Stimulated activated memory B cell treated with anti-CD40 and anti-IgM and Interleukin-4, amounts not matched to agents 10 μg/mL and 1 μg/mL and 100 μg/mL, for 72 hours (primary cell): Measurements from ENCODE around the gene ADAM12.

Experiments
- ATAC-seq: fragments of 150-1000 bp; cut with Tn5 transposase; 2 replicates; pipeline ENCODE4 v1.10.0; 2021
- H3K27ac Mint-ChIP-seq: one replicate; pipeline ENCODE4 v1.8.0; 2022; ENCODE audit warnings: mild to moderate bottlenecking, mixed read lengths
- H3K27me3 Mint-ChIP-seq: one replicate; pipeline ENCODE4 v1.8.0; 2022; ENCODE audit warnings: mixed read lengths
- H3K36me3 Mint-ChIP-seq: one replicate; pipeline ENCODE4 v1.8.0; 2022; ENCODE audit warnings: mixed read lengths
- H3K4me1 Mint-ChIP-seq: one replicate; pipeline ENCODE4 v1.8.0; 2022; ENCODE audit warnings: mixed read lengths
- H3K4me3 Mint-ChIP-seq: one replicate; pipeline ENCODE4 v1.8.0; 2022; ENCODE audit warnings: mild to moderate bottlenecking, moderate library complexity, mixed read lengths
- H3K9me3 Mint-ChIP-seq: one replicate; pipeline ENCODE4 v1.8.0; 2022; ENCODE audit warnings: mixed read lengths

ADAM12 gene

DNA sequence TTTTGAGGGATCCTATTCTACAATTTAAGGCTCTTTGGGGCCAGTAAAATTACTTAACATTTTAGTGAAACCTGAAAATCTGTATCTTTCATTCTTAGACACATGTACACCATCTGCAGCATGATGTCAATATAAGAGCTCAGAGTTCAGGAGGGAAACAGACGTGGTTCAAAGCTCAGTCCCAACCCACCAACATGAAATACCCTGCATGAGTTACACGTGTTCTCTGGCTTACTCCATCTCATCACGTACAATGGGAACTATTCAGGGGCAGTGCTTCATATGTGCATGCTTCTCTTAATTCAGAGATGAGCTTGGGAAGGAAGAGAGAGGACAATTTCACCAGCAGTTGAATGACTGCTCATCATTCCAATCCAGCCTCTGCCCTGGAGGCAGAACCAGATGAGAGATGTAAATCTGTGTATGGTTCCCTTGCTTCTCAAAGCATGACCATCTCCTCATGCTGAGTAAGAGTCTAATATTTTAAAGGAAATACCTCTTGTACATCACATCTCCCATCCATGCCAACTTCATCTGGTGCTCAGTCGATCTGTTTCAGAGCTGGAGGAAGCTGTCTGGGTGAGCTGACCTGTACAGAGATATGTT, 29.0 kb upstream of the ADAM12 start:
- H3K4me1 Mint-ChIP-seq: no peaks in the 10 kb centered on the region
- ATAC-seq: no peak
- peaks cover 14% of the 10 kb centered on the region for H3K9me3 Mint-ChIP-seq
- no peaks in the 10 kb centered on the region for H3K27me3 Mint-ChIP-seq
- H3K4me3 Mint-ChIP-seq: no peak overlapping the region
- H3K27ac Mint-ChIP-seq: no peak overlapping the region
- H3K36me3 Mint-ChIP-seq: no peaks in the 10 kb centered on the region

DNA sequence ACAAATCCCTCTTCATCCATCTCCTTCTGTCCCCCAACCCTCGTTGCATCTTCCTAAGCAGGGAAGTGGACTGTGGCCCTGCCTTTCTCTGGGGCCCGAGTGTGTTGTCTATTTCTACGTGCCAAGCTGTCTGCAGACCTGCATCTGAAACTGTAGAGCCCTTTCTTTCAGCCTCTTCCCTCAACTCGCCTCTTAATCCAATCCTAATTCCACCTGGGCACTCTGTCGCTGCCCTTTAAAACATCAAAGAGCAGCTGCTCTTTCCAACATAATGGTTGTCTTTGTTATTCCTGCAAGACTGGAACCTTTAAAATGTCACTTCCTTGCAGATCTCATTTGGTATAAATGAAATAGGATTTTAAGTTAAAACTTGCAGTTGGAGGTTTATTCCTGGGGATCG, 21.5 kb upstream of the ADAM12 start:
- no peaks in the 10 kb centered on the region for H3K4me1 Mint-ChIP-seq
- H3K36me3 Mint-ChIP-seq: no peaks in the 10 kb centered on the region
- no peaks in the 10 kb centered on the region for H3K27me3 Mint-ChIP-seq
- H3K9me3 Mint-ChIP-seq: peaks cover 4% of the 10 kb centered on the region
- no peak overlapping the region for H3K4me3 Mint-ChIP-seq
- no peak for ATAC-seq
- no peak overlapping the region for H3K27ac Mint-ChIP-seq

DNA sequence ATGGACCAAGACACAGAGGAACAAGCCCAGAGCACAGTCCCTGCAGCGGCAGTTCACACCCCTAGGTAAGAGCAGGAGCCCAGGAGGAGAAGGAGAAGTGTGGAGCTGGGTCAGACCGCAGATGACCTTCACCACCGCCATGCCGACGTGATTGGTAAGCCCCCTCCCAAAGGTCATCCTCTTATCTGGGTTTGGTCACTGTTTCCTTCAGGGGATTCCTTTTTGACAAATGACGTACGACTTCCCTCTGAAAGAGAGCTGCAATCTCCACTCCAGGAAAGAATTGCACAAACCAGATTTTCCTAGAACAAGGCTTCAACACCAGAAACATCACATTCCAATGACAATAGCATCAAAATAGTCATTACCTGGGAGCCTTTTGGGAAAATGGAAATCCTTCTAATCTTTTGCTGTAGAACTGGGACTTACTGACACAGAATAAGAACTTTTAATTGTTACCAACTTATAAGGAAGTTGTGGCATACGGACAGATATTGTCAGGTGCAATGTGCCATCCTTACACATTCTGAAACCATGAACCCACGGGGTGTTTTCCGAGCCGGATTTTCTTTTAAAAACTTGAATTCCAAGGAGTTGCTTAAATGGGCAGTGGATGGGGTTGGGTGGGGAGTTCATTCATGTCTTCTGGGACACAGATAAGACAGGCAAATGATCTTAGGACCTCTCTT, 20.8 kb upstream of the ADAM12 start:
- peak; percentile 74 for ATAC-seq
- Mint-ChIP-seq H3K27me3 (no peaks in the 10 kb centered on the region), H3K9me3 (peaks cover 4% of the 10 kb centered on the region), H3K4me1 (no peaks in the 10 kb centered on the region), H3K27ac (no peak overlapping the region), H3K36me3 (no peaks in the 10 kb centered on the region), H3K4me3 (no peak overlapping the region)

DNA sequence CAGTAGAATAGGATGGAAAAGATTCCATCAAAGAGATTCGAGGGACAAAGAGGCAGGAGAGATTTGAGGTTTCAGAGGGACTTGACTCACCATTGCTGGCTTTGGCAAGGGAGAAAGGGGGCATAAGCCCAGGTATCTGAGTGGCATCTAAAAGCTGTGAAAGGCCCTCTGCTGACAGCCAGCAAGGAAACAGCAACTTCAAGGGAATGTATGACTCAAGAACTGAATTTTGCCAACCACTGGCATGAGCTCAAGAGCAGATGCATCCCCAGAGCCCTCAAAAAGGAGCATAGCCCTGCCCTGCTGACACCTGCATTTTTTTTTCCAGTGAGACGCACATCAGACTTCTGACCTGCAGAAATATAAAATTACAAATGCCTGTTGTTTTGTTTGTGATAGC, 19.6 kb upstream of the ADAM12 start:
- H3K27ac Mint-ChIP-seq: no peak overlapping the region
- no peaks in the 10 kb centered on the region for H3K36me3 Mint-ChIP-seq
- peaks cover 4% of the 10 kb centered on the region for H3K9me3 Mint-ChIP-seq
- no peaks in the 10 kb centered on the region for H3K4me1 Mint-ChIP-seq
- no peak for ATAC-seq
- no peak overlapping the region for H3K4me3 Mint-ChIP-seq
- no peaks in the 10 kb centered on the region for H3K27me3 Mint-ChIP-seq

DNA sequence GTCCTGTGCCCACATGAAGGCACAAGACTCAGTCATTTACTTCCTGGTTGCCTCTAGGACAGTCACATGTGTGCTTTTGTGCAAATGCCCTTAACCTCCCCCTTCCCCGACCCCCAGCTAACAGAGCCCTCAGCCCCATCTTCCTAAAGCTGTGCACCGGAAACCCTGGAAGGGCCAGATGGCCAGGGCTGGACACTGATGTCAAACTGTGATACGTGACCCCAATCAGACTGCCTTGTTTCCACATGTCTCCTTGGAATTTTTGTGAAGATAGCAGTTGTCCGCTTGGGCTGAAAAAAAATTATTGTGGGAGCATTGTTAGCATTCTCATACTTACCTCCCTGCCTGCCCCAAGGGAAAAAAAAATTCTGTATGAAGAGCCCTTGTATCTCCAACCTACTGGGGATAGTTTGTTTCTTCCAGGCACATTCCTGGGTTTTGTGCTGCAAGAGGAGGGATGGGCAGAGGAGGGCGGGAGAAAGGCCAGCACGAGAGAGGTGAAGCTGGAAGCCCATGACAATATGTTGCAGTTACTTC, 17.0 kb upstream of the ADAM12 start:
- H3K4me1 Mint-ChIP-seq: no peaks in the 10 kb centered on the region
- no peaks in the 10 kb centered on the region for H3K36me3 Mint-ChIP-seq
- no peak for ATAC-seq
- H3K27me3 Mint-ChIP-seq: no peaks in the 10 kb centered on the region
- H3K27ac Mint-ChIP-seq: no peak overlapping the region
- H3K9me3 Mint-ChIP-seq: peaks cover 4% of the 10 kb centered on the region
- H3K4me3 Mint-ChIP-seq: no peak overlapping the region

DNA sequence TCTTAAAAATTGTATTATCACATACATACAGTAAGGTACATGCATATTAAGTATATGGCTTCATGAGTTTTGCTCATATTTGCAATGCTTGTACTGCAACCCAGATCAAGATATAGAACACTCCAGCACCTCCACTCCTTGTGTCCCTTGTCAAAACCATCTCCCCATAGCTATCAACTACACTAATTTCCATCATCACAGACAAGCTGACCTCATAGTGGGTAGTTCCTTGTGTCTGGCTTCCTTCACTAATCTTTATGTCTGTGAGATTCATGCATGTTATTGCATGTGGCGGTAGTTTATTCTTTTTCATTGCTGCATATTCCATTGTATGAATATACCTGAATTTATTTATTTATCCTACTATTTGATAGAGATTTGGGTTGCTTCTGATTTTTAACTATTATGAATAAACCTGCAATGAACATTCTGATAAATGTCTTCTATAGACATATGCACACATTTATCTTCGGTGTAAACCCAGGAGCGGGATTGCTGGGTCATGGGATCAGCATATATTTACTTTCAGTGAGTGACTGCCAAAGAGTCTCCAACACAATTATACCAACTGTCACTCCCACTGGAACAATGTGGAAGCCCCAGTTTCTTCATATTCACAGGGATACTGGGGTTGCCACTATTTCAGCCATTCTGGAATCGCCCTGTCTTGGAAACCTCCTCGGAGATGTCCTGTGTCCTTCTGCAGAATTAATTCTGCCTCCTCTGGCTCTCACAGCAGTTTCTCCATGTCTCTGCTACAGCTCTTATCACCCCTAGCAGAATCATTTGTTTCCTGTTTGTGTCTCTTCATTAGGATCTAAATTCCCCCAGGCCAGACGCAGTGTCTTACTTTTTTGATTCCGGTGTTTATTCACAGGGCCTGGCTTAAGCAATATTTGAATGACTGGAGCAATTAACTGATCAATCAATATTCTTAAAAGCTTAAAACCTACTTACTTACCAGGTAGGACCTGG, 14.7 kb upstream of the ADAM12 start:
- no peaks in the 10 kb centered on the region for H3K4me1 Mint-ChIP-seq
- H3K36me3 Mint-ChIP-seq: no peaks in the 10 kb centered on the region
- H3K27me3 Mint-ChIP-seq: no peaks in the 10 kb centered on the region

DNA sequence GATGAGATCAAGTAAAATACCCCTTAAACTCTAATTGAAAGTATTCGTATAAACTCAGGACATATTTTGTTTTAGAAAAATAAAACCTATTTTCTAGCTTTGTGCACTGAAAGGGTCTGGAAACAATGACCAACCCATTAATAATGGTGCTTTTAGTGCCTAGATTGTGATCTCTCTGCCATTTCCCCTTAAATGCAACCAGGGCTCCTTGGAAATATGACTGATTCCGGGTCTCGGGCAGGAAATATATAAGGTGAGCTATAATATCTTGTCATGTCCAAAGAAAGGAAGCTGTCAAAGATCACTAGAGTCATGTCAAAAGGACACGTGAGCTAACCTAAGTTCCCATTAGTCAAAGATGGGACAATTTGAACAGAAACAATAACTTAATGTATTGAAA, 12.4 kb upstream of the ADAM12 start:
- Mint-ChIP-seq H3K36me3 (no peaks in the 10 kb centered on the region), H3K4me1 (no peaks in the 10 kb centered on the region), H3K27ac (no peak overlapping the region), H3K4me3 (no peak overlapping the region), H3K9me3 (peaks cover 6% of the 10 kb centered on the region), H3K27me3 (no peaks in the 10 kb centered on the region)
- ATAC-seq: no peak

More for the DNA sequence above, 14.7 kb upstream of the ADAM12 start:
- no peak for ATAC-seq
- H3K9me3 Mint-ChIP-seq: peaks cover 4% of the 10 kb centered on the region
- H3K27ac Mint-ChIP-seq: no peak overlapping the region
- H3K4me3 Mint-ChIP-seq: no peak overlapping the region

DNA sequence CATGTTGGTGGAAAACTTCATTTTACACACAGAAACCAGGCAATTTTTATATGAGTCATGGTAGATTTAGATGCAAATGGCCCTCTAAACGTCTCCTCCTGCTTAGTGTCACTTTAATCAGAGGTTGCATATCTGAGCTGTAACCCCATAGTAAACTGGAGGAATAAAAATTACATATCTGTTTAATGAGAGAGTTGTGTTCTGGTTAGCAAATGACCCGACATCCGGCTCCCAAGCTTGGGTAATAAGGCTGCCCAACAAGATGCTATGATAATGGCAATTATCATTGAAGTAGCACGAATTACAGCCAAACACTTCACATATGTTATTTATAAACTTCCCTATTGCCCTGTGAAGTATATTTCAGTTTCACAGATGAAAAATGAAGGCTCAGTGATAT, 10.6 kb upstream of the ADAM12 start:
- Mint-ChIP-seq H3K4me1 (no peaks in the 10 kb centered on the region), H3K9me3 (peaks cover 5% of the 10 kb centered on the region), H3K36me3 (no peaks in the 10 kb centered on the region), H3K27ac (no peak overlapping the region), H3K27me3 (no peaks in the 10 kb centered on the region), H3K4me3 (no peak overlapping the region)
- ATAC-seq: no peak

DNA sequence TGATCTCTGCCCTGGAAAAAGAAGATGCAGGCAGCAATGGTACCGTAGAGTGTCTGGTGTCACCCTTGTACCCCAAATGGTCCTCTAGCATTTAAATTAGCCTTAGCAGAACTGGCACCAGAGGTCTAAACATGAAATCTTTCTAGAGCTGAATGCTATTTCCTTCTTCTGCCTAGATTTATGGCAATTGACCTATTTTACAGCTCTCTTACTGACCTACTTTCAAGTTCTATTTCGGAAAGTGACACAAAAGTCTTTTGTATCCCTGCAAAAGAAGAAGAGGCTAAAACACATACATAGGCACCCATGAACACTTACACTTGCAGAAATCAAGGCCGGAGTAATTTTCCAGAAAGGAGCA, 10.1 kb upstream of the ADAM12 start:
- no peak overlapping the region for H3K4me3 Mint-ChIP-seq
- H3K9me3 Mint-ChIP-seq: peaks cover 5% of the 10 kb centered on the region
- no peaks in the 10 kb centered on the region for H3K27me3 Mint-ChIP-seq
- no peak for ATAC-seq
- H3K36me3 Mint-ChIP-seq: no peaks in the 10 kb centered on the region
- H3K27ac Mint-ChIP-seq: no peak overlapping the region
- no peaks in the 10 kb centered on the region for H3K4me1 Mint-ChIP-seq

DNA sequence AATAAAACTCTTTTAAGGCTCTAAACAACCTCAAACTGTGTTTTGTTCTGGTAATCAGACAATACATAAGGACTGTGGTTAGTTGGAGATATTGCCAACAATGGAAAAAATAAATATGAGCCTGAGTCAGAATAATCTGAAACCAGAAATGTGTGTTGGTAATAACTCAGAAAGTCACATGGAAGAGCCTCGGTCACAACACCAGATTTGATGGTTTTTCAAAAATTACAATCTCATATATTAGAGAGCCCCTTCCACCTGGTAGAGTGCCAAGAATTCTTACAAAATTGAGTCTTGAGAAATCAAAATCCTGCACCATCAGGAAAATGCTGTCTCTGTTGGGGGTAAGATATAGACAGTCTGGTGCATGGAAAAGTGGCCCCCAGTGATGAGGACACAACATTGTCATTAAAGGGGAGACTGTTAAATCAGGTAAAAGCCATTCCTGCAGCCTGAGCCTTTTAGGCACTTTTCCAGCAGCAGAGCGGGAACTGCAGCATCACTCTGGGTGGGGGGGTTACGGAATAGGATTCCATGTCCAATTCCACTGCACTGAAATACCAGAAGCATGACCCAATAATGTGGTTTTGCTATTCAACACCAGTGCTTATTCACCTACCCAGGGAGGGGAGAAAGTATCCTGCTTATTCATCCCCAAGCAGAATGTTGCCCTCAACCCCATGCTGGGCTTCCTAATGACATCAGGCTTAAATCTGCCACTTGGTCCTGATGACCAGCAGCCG, 9.5 kb upstream of the ADAM12 start:
- no peak overlapping the region for H3K4me3 Mint-ChIP-seq
- no peak overlapping the region for H3K27ac Mint-ChIP-seq
- no peaks in the 10 kb centered on the region for H3K27me3 Mint-ChIP-seq
- peaks cover 5% of the 10 kb centered on the region for H3K9me3 Mint-ChIP-seq
- no peaks in the 10 kb centered on the region for H3K4me1 Mint-ChIP-seq
- H3K36me3 Mint-ChIP-seq: no peaks in the 10 kb centered on the region
- no peak for ATAC-seq

DNA sequence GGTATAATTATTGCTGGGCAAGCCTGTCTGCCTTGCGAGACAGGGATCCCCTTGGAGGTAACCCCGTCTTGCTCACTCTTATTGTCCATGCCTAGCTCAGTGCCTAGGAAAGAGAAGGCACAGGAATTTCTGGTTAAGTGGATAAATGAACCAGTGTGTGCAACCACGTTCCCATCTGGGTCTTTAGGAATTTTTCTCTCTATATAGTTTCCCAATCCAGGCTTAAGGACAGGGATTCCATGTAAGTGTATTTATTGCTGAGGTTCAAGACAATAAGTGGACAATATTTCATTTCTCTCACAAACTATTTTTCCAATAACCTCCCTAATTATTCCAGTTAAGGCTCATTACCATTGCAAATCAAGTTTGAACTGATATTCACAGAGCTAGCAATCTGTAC, 8.9 kb upstream of the ADAM12 start:
- H3K27me3 Mint-ChIP-seq: no peaks in the 10 kb centered on the region
- H3K36me3 Mint-ChIP-seq: no peaks in the 10 kb centered on the region
- H3K4me3 Mint-ChIP-seq: no peak overlapping the region
- H3K9me3 Mint-ChIP-seq: peaks cover 5% of the 10 kb centered on the region
- ATAC-seq: no peak
- H3K27ac Mint-ChIP-seq: no peak overlapping the region
- H3K4me1 Mint-ChIP-seq: no peaks in the 10 kb centered on the region

DNA sequence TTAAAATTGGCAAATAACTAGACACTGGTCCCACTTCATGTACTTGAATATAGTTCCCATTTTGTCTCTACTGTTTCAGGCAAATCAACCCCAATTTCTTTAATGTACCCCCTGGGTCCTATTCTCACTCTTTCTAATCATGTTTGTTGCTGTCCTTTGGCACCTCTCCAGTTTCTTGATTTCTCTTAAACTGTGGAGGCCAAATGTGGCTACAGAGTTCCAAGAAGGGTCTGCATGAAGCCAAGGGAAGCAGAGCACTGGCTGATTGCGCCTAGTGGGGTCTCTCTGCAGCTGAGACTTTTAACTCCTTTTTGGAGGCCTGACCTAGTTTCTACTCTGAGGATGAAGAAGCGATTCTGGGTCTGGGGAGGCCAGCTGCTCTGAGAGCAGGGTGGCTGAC, 6.7 kb upstream of the ADAM12 start:
- Mint-ChIP-seq H3K36me3 (no peaks in the 10 kb centered on the region), H3K27ac (no peak overlapping the region), H3K27me3 (no peaks in the 10 kb centered on the region), H3K9me3 (peaks cover 5% of the 10 kb centered on the region), H3K4me3 (no peak overlapping the region), H3K4me1 (no peaks in the 10 kb centered on the region)
- ATAC-seq: no peak

DNA sequence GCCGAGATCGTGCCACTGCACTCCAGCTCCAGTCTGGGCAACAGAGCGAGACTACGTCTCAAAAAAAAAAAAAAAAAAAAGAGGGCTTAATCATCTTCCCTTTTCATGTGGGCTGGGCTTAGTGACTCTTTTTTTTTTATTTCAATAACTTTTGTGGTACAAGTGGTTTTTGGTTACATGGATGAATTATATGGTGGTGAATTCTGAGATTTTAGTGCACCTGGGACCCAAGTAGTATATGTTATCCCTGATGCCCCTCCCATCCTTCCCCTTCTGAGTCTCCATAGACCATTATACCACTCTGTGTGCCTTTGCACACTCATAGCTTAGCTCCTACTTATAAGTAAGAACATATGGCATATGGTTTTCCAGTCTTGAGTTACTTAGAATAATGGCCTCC, 4.8 kb upstream of the ADAM12 start:
- Mint-ChIP-seq H3K4me3 (no peak overlapping the region), H3K9me3 (peaks cover 5% of the 10 kb centered on the region), H3K4me1 (no peaks in the 10 kb centered on the region), H3K27me3 (no peaks in the 10 kb centered on the region), H3K27ac (no peak overlapping the region), H3K36me3 (no peaks in the 10 kb centered on the region)
- ATAC-seq: no peak

DNA sequence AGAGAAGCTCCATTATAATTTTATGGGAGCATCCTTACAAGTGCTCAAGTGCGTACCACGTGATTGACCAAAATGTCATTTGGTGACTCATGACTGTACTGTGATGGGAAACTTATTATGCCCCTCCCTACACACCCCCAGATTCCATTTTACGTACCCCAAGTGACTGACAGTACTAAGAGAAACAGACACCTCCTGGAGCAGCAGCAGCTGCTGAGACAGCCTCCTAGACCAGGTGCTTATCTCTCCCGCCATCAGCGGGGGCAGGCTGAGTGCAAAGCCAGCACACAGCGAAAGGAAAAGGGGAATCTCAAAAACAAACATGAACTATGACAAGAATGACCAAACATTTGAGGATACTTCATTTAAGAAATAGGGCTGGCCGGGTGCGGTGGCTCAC, 4.2 kb upstream of the ADAM12 start:
- Mint-ChIP-seq H3K4me3 (no peak overlapping the region), H3K27me3 (peaks cover 2% of the 10 kb centered on the region), H3K36me3 (no peaks in the 10 kb centered on the region), H3K4me1 (peaks cover under 1% of the 10 kb centered on the region), H3K9me3 (peaks cover 5% of the 10 kb centered on the region), H3K27ac (no peak overlapping the region)
- ATAC-seq: no peak

DNA sequence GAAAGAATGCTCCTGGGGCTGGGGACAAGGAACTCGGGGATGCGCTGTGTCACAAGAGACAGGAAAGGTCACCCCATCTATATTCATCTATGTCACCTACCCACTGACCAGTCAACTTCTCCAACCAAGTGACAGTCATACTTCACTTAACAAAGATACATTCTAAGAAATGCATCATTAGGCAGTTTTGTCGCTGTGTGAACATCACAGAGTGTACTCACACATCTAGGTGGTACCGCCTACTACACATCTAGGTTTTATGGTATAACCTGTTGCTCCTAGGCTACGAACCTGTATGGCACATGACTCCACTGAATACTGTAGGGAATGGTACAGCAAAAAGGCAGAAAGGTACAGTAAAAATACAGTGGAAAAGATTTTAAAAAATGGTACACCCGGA, 3.8 kb upstream of the ADAM12 start:
- H3K9me3 Mint-ChIP-seq: peaks cover 5% of the 10 kb centered on the region
- H3K4me3 Mint-ChIP-seq: no peak overlapping the region
- ATAC-seq: no peak
- H3K4me1 Mint-ChIP-seq: peaks cover 5% of the 10 kb centered on the region
- H3K36me3 Mint-ChIP-seq: peaks cover 2% of the 10 kb centered on the region
- H3K27me3 Mint-ChIP-seq: peaks cover 6% of the 10 kb centered on the region
- no peak overlapping the region for H3K27ac Mint-ChIP-seq
